Nephron (organoid): ENCODE results near the gene ANKRD27.

Source experiments
- H3K27ac Mint-ChIP-seq, 3 experiments: 2 replicates each; pipeline ENCODE4 v1.8.0; 2020; ENCODE audit warnings: mixed read lengths in 3 of 3, mild to moderate bottlenecking in 2 of 3, moderate library complexity in 1 of 3
- H3K27me3 Mint-ChIP-seq: 2 replicates; pipeline ENCODE4 v1.8.0; 2021; ENCODE audit warnings: low read depth, mild to moderate bottlenecking, moderate library complexity, mixed read lengths
- H3K36me3 Mint-ChIP-seq: 2 replicates; pipeline ENCODE4 v1.8.0; 2020; ENCODE audit warnings: low read depth, mixed read lengths
- H3K4me1 Mint-ChIP-seq: 2 replicates; pipeline ENCODE4 v1.8.0; 2020; ENCODE audit warnings: mixed read lengths
- H3K4me3 Mint-ChIP-seq, 3 experiments: 2 replicates each; pipeline ENCODE4 v1.8.0; 2020; ENCODE audit warnings: mild to moderate bottlenecking in 3 of 3, mixed read lengths in 3 of 3, moderate library complexity in 2 of 3
- H3K9me3 Mint-ChIP-seq: 2 replicates; pipeline ENCODE4 v1.8.0; 2020; ENCODE audit warnings: mixed read lengths
- CTCF ChIP-seq, 3 experiments: fragments of 200-600 bp; sonication (generic); IDR thresholded peaks; one replicate each; pipeline ENCODE4 v1.5.0; 2021; ENCODE audit warnings: antibody characterized with exemption in 3 of 3; ENCODE audit not compliant: unreplicated experiment in 3 of 3

The ANKRD27 gene

GRCh38 chr19:32637480-32637879 lies 37.5 kb downstream of the ANKRD27 start:
- peaks cover 5% of the 10 kb centered on the region for H3K4me1 Mint-ChIP-seq
- H3K27ac Mint-ChIP-seq = no peak overlapping the region
- H3K9me3 Mint-ChIP-seq = no peaks in the 10 kb centered on the region
- H3K27me3 Mint-ChIP-seq = no peaks in the 10 kb centered on the region
- peaks cover 59% of the 10 kb centered on the region for H3K36me3 Mint-ChIP-seq
- H3K4me3 Mint-ChIP-seq = no peak overlapping the region
- TF ChIP-seq CTCF (IDR thresholded peaks at IDR 0.05; ENCODE audit: unreplicated experiment in 3 of 3) = no peak

GRCh38 chr19:32631381-32631780 lies 43.6 kb downstream of the ANKRD27 start:
- peaks cover 5% of the 10 kb centered on the region for H3K4me1 Mint-ChIP-seq
- H3K4me3 Mint-ChIP-seq = no peak overlapping the region
- no peak overlapping the region for H3K27ac Mint-ChIP-seq
- no peaks in the 10 kb centered on the region for H3K27me3 Mint-ChIP-seq
- H3K36me3 Mint-ChIP-seq = peaks cover 34% of the 10 kb centered on the region
- no peaks in the 10 kb centered on the region for H3K9me3 Mint-ChIP-seq
- no peak for TF ChIP-seq CTCF (IDR thresholded peaks at IDR 0.05; ENCODE audit: unreplicated experiment in 3 of 3)

GRCh38 chr19:32630338-32630737 lies 44.6 kb downstream of the ANKRD27 start:
- no peak for TF ChIP-seq CTCF (IDR thresholded peaks at IDR 0.05; ENCODE audit: unreplicated experiment in 3 of 3)
- Mint-ChIP-seq H3K27ac (no peak overlapping the region), H3K9me3 (no peaks in the 10 kb centered on the region), H3K36me3 (peaks cover 30% of the 10 kb centered on the region), H3K4me1 (peaks cover 5% of the 10 kb centered on the region), H3K27me3 (no peaks in the 10 kb centered on the region), H3K4me3 (no peak overlapping the region)

- Mint-ChIP-seq H3K27ac (no peak overlapping the region), H3K4me3 (no peak overlapping the region), H3K9me3 (no peaks in the 10 kb centered on the region), H3K4me1 (peaks cover 2% of the 10 kb centered on the region), H3K36me3 (peaks cover 32% of the 10 kb centered on the region), H3K27me3 (no peaks in the 10 kb centered on the region)
- no peak for TF ChIP-seq CTCF (IDR thresholded peaks at IDR 0.05; ENCODE audit: unreplicated experiment in 3 of 3)
Measured at GRCh38 chr19:32627714-32628270, 47.2 kb downstream of the ANKRD27 start.

GRCh38 chr19:32626969-32627368 lies 48.0 kb downstream of the ANKRD27 start:
- H3K4me1 Mint-ChIP-seq = no peaks in the 10 kb centered on the region
- peaks cover 5% of the 10 kb centered on the region for H3K27me3 Mint-ChIP-seq
- H3K36me3 Mint-ChIP-seq = peaks cover 36% of the 10 kb centered on the region
- H3K9me3 Mint-ChIP-seq = no peaks in the 10 kb centered on the region
- H3K27ac Mint-ChIP-seq = no peak overlapping the region
- H3K4me3 Mint-ChIP-seq = no peak overlapping the region
- no peak for TF ChIP-seq CTCF (IDR thresholded peaks at IDR 0.05; ENCODE audit: unreplicated experiment in 3 of 3)

- Mint-ChIP-seq H3K36me3 (peaks cover 49% of the 10 kb centered on the region), H3K27me3 (peaks cover 5% of the 10 kb centered on the region), H3K4me3 (no peak overlapping the region), H3K9me3 (no peaks in the 10 kb centered on the region), H3K4me1 (no peaks in the 10 kb centered on the region), H3K27ac (no peak overlapping the region)
- TF ChIP-seq CTCF (IDR thresholded peaks at IDR 0.05; ENCODE audit: unreplicated experiment in 3 of 3) = no peak
Measured at GRCh38 chr19:32624410-32624809, 50.6 kb downstream of the ANKRD27 start.
